Body of pancreas (tissue), 4 donors: ENCODE measurements around the gene PGAP3.

Experiments used
- CTCF ChIP-seq, 7 experiments: fragments of 450-650 bp in 4 of 7; fragments of 200-600 bp in 3 of 7; sonication (generic) in 3 of 7; IDR thresholded peaks; one replicate each; pipeline ENCODE4 v1.5.1; 2016 to 2019; ENCODE audit warnings: antibody characterized with exemption in 7 of 7
- POLR2A ChIP-seq, 3 donors: fragments of 450-650 bp; IDR thresholded peaks; one replicate each; pipeline ENCODE4 v1.6.1; 2016; ENCODE audit warnings: antibody characterized with exemption in 3 of 3, mild to moderate bottlenecking in 2 of 3

GRCh38 chr17:39700148-39700987, 12.5 kb upstream of the PGAP3 start:
- TF ChIP-seq CTCF (IDR thresholded peaks at IDR 0.05) (no peak), POLR2A (IDR thresholded peaks at IDR 0.05) (no peak)
